NT2/D1 (cell line): ENCODE results near the gene PPP1R36.

Experiments
- SUZ12 ChIP-seq: IDR thresholded peaks from 2 replicates; pipeline ENCODE4 v1.6.1; 2011; ENCODE audit not compliant: insufficient read length, insufficient read depth; ENCODE audit errors: extremely low read depth
- ZNF274 ChIP-seq: IDR thresholded peaks from 2 replicates; pipeline ENCODE4 v1.6.1; 2011; ENCODE audit warnings: mild to moderate bottlenecking, low read depth, low read length

- TF ChIP-seq ZNF274, result no peak
- TF ChIP-seq SUZ12, result no peak
Measured at GRCh38 chr14:64549791-64550620, at the start of gene PPP1R36.
